Loucy (cell line): ENCODE measurements around the gene GSDMA.

ENCODE experiments used
- H2AFZ ChIP-seq: fragments of 200-600 bp; sonication (generic); 2 replicates; pipeline ENCODE4 v1.6.0; 2016; ENCODE audit warnings: antibody characterized with exemption, mild to moderate bottlenecking, low read length, moderate library complexity
- H3F3A ChIP-seq: fragments of 200-600 bp; 2 replicates; pipeline ENCODE4 v1.6.0; 2016; ENCODE audit warnings: antibody characterized with exemption, low read depth, mild to moderate bottlenecking
- H3K27me3 ChIP-seq: fragments of 200-600 bp; sonication (generic); 2 replicates; pipeline ENCODE4 v1.6.1; 2014; ENCODE audit warnings: low read length, mild to moderate bottlenecking; ENCODE audit not compliant: insufficient read depth, poor library complexity, severe bottlenecking
- H3K36me3 ChIP-seq: fragments of 200-600 bp; sonication (generic); 2 replicates; pipeline ENCODE4 v1.6.1; 2016; ENCODE audit warnings: low read length; ENCODE audit not compliant: insufficient read depth
- H3K4me1 ChIP-seq: fragments of 200-600 bp; sonication (generic); 2 replicates; pipeline ENCODE4 v1.5.1; 2014; ENCODE audit warnings: low read length, mild to moderate bottlenecking; ENCODE audit not compliant: insufficient read depth, poor library complexity, severe bottlenecking
- H3K4me2 ChIP-seq: fragments of 200-600 bp; sonication (generic); 2 replicates; pipeline ENCODE4 v1.6.0; 2014; ENCODE audit warnings: antibody characterized with exemption, low read length, low read depth, mild to moderate bottlenecking; ENCODE audit not compliant: poor library complexity, severe bottlenecking
- H3K4me3 ChIP-seq: fragments of 200-600 bp; sonication (generic); 2 replicates; pipeline ENCODE4 v1.5.1; 2014; ENCODE audit warnings: low read length, mild to moderate bottlenecking, mixed read lengths; ENCODE audit not compliant: poor library complexity, severe bottlenecking
- H3K79me2 ChIP-seq: fragments of 200-600 bp; sonication (generic); 2 replicates; pipeline ENCODE4 v1.6.1; 2014; ENCODE audit warnings: low read length; ENCODE audit not compliant: insufficient read depth
- H3K9ac ChIP-seq: fragments of 200-600 bp; sonication (generic); 2 replicates; pipeline ENCODE4 v1.6.0; 2014; ENCODE audit warnings: mild to moderate bottlenecking, low read depth, low read length, moderate library complexity; ENCODE audit not compliant: poor library complexity, severe bottlenecking
- H3K9me2 ChIP-seq: fragments of 200-600 bp; sonication (generic); replicated peaks from 2 replicates; pipeline ENCODE4 v1.6.1; 2016; ENCODE audit warnings: low read depth, low read length, mixed read lengths
- H3K9me3 ChIP-seq: fragments of 200-600 bp; sonication (generic); 2 replicates; pipeline ENCODE4 v1.6.1; 2014; ENCODE audit warnings: mild to moderate bottlenecking, antibody characterized with exemption, low read length, low read depth; ENCODE audit not compliant: insufficient read depth
- H4K20me1 ChIP-seq: fragments of 200-600 bp; sonication (generic); 2 replicates; pipeline ENCODE4 v1.6.0; 2014; ENCODE audit warnings: antibody characterized with exemption, low read length, mild to moderate bottlenecking; ENCODE audit not compliant: insufficient read depth, poor library complexity, severe bottlenecking
- EZH2phosphoT487 ChIP-seq: fragments of 200-600 bp; IDR thresholded peaks from 2 replicates; pipeline ENCODE4 v1.6.1; 2018; ENCODE audit warnings: antibody characterized with exemption, mild to moderate bottlenecking, moderate library complexity, borderline replicate concordance
- TF ChIP-seq, protein P1 (sequence below): fragments of 200-600 bp; sonication (generic); conservative IDR thresholded peaks from 2 replicates; pipeline ENCODE4 v1.5.1; 2014; ENCODE audit warnings: mild to moderate bottlenecking, antibody characterized with exemption, low read length

Gene GSDMA

DNA sequence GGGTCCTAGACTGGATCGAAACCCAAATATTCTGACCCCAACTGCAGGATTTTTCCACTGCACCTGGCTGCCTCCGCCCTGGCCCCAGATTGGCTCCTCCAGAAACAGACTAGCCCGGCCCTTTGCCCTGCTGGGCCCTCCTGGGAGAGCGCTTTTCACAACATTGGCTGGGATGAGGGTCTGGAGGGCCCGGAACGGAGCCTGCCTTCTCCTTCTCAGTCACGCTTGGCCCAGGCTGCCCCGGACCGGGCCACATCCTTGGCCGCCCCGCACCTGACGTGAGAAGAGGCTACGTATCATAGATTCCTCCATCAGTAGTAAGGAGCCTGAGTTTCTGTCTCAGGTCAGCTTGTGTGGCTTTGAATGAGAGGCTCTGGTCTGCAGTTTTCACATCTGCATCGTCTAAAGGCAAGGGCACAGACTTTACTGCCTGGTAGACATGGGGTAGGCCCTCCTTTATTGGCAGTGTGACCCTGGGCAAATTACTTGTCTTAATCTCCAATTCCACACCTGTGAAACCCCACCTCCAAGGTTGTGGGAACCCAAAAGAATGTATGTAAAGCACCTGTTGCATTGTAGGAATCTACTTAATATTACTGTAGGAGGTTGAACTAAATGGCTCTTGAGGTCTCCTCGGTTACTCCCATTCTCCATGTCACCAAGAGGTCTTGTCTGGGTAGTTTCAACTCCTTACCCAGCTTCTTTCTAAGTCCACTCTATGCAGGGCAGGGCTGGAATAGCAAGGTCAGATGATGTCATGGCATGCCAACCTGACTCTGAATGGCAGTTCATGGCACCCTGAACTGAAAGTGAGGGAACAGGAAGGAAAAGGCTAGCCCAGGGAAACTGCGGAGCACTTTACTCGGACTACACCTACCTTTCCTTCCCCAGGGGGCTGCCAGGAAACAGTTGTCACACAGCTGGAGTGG is 34.6 kb upstream of the GSDMA start:
- Histone ChIP-seq H3K27me3 (no peaks in the 10 kb centered on the region), H3K9me2 (no peaks in the 10 kb centered on the region), H3K36me3 (peaks cover 4% of the 10 kb centered on the region; the same call in 1 of the 2 replicates), H3K79me2 (peaks cover 45% of the 10 kb centered on the region), H2AFZ (peak overlapping the region; percentile 93), H3K4me3 (peak overlapping the region; percentile 86), H4K20me1 (peaks cover 29% of the 10 kb centered on the region), H3F3A (no peaks in the 10 kb centered on the region), H3K4me1 (peaks cover 37% of the 10 kb centered on the region), H3K4me2 (peak overlapping the region; percentile 93), H3K9ac (peak overlapping the region; percentile 81), H3K9me3 (no peaks in the 10 kb centered on the region)
- TF ChIP-seq, protein P1, sequence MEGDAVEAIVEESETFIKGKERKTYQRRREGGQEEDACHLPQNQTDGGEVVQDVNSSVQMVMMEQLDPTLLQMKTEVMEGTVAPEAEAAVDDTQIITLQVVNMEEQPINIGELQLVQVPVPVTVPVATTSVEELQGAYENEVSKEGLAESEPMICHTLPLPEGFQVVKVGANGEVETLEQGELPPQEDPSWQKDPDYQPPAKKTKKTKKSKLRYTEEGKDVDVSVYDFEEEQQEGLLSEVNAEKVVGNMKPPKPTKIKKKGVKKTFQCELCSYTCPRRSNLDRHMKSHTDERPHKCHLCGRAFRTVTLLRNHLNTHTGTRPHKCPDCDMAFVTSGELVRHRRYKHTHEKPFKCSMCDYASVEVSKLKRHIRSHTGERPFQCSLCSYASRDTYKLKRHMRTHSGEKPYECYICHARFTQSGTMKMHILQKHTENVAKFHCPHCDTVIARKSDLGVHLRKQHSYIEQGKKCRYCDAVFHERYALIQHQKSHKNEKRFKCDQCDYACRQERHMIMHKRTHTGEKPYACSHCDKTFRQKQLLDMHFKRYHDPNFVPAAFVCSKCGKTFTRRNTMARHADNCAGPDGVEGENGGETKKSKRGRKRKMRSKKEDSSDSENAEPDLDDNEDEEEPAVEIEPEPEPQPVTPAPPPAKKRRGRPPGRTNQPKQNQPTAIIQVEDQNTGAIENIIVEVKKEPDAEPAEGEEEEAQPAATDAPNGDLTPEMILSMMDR = no peak
- no peak for TF ChIP-seq EZH2phosphoT487

DNA sequence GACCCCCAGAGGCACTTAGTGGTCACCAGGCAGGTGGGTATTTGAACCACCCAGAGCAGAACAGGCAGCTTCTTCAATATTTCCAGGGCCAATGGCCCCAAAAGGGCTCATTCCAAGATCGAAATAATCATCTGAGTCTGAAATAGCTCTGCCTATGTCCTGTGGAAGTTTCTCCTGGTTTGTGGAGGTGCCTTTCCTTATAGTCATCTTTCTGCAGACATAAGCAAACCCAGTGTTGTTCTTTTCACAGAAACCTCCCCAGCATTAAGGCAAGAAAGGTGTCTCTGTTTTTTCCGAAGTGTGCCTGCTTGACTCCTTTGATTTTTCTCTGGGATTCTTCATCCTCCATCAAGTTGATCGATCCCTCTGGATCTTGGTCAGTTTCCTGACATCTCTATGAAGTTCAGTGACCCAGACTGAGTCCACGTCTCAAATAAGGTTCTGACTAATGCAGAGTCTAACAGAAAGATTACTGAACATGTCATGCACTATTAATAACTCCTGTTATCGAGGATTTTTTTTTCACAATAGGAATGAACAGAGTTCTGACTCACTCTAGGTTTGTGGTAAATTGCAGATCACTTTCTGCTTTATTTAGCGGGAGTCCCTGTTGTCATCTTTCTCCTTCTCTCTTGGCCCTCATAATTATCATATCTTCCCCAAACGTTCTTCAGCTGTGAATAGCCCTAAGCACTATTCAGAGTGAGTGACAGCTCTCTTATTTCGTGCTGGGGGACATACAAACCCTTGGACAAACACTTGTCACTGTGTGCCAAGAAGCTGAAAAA is 33.8 kb upstream of the GSDMA start:
- Histone ChIP-seq H4K20me1 (peaks cover 29% of the 10 kb centered on the region), H3K4me3 (no peak overlapping the region), H3K9me2 (no peaks in the 10 kb centered on the region), H3K4me1 (peaks cover 37% of the 10 kb centered on the region), H3K36me3 (no peaks in the 10 kb centered on the region; the same call in 1 of the 2 replicates), H3K79me2 (peaks cover 37% of the 10 kb centered on the region), H3K27me3 (no peaks in the 10 kb centered on the region), H3K4me2 (peak overlapping the region; percentile 93), H2AFZ (no peak overlapping the region), H3K9ac (peak overlapping the region; percentile 81), H3F3A (no peaks in the 10 kb centered on the region), H3K9me3 (no peaks in the 10 kb centered on the region)
- TF ChIP-seq, protein P1 = no peak
- no peak for TF ChIP-seq EZH2phosphoT487

DNA sequence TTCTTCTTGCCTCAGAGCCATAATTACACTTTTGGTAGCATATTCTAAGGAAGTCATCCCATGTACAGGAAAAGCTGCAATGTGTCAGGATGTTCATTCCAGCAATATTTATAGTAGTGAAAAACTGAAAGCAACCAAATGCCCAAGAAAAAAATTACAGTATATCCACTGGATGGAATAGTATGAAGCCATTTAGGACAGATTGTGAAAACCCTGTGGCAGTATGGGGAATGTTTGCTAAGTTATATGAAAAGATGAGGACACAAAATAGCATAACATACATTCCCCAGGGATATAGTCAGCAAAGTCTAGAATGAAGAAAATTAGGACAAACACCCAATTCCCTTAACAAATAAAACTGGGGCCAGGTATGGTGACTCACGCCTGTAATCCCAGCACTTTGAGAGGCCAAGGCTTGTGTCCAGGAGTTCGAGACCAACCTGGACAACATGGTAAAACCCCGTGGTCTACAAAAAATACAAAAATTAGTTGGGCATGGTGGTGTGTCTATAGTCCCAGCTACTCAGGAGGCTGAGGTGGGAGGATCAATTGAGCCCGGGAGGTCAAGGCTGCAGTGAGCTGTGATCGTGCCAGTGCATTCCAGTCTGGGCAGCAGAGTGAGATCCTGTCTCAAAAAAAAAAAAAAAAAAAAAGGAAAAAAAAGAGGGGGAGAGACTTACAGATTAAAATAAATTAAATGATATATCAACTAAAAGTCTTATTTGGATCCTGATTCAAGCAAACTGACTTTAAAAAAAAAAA is 33.0 kb upstream of the GSDMA start:
- H3K9me3 ChIP-seq = no peaks in the 10 kb centered on the region
- H3K9ac ChIP-seq = no peak overlapping the region
- TF ChIP-seq, protein P1 = no peak
- TF ChIP-seq EZH2phosphoT487 = no peak
- H3K36me3 ChIP-seq = no peaks in the 10 kb centered on the region
- no peak overlapping the region for H3K4me3 ChIP-seq
- H3K79me2 ChIP-seq = peaks cover 29% of the 10 kb centered on the region
- peaks cover 30% of the 10 kb centered on the region for H3K4me1 ChIP-seq
- H3F3A ChIP-seq = no peaks in the 10 kb centered on the region
- H3K4me2 ChIP-seq = no peak overlapping the region
- no peaks in the 10 kb centered on the region for H3K9me2 ChIP-seq
- peaks cover 23% of the 10 kb centered on the region for H4K20me1 ChIP-seq
- no peaks in the 10 kb centered on the region for H3K27me3 ChIP-seq
- no peak overlapping the region for H2AFZ ChIP-seq
